ENCODE data around the gene DKKL1.
A peak's percentile ranks its signal among the peaks of the same experiment; 100 is the strongest.

The DKKL1 gene

GRCh38 chr19:49403404-49404187 lies 39.9 kb downstream of the DKKL1 start:
- CTCF ChIA-PET: interaction anchor here (0.7 to 1.4 kb wide), 9 partner anchors 12 to 85 kb away, joined by 3 to 4 read pairs (median 3); no protein-coding TSS in a partner anchor
- POLR2A ChIA-PET: no interaction called here
- DNase-seq (ENCODE audit: extremely low spot score): no peak

DNA sequence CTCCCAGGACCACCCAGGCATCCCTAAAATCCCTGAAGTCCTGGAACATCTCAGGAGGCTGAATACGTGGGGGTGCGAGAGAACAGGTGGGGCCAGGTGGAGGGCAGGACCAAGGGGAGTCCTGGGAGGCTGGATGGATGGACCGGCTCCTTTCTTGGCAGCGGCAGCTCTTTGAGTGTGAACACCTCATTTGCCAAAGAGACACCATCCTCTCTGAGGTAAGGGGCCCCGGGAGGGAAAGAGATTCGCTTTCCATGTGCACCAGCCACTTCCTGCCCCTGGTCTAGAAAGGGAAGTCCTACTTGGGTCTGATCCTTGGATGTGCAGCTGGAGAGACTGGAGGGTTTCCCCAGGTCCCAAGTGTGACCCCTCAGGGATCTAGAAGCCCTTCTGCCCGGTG lies 43.4 kb downstream of the DKKL1 start:
- ChIA-PET CTCF (interaction anchor here (1.0 to 4.5 kb wide), 4 partner anchors 13 to 106 kb away, joined by 3 to 26 read pairs (median 5); no protein-coding TSS in a partner anchor), POLR2A (no interaction called here)

More at GRCh38 chr19:49403404-49404187, 39.9 kb downstream of the DKKL1 start:
- TF ChIP-seq, protein P1, sequence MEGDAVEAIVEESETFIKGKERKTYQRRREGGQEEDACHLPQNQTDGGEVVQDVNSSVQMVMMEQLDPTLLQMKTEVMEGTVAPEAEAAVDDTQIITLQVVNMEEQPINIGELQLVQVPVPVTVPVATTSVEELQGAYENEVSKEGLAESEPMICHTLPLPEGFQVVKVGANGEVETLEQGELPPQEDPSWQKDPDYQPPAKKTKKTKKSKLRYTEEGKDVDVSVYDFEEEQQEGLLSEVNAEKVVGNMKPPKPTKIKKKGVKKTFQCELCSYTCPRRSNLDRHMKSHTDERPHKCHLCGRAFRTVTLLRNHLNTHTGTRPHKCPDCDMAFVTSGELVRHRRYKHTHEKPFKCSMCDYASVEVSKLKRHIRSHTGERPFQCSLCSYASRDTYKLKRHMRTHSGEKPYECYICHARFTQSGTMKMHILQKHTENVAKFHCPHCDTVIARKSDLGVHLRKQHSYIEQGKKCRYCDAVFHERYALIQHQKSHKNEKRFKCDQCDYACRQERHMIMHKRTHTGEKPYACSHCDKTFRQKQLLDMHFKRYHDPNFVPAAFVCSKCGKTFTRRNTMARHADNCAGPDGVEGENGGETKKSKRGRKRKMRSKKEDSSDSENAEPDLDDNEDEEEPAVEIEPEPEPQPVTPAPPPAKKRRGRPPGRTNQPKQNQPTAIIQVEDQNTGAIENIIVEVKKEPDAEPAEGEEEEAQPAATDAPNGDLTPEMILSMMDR (IDR thresholded peaks at IDR 0.05; ENCODE audit: control extremely low read depth, extremely low read depth, low read depth, missing control alignments): no peak

DNA sequence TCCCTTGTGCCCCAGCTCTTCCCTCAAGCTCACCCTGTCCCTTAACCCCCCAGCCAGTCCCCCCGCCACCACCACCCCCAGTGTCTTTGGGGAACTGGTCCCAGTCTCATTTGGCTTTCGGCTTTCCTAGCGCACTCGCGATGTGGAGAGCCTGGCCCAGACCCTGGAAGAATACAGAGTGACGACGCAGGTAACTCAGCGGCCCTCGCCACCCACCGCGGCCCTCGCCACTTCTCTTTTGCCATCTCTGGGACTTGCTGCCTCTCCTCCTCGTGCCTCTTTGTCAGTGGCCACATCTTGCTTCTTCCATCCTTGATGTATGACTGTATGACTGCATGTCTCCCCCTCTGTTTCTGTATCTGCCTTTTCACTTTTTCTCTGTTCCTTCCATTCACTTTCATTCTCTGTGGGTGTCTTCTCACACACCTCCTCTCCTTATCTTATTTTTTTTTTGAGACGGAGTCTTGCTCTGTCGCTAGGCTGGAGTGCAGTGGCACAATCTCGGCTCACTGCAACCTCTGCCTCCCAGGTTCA lies 43.9 kb downstream of the DKKL1 start:
- DNase-seq (ENCODE audit: extremely low spot score): peak; percentile 37
- TF ChIP-seq, protein P1 (IDR thresholded peaks at IDR 0.05; ENCODE audit: control extremely low read depth, extremely low read depth, low read depth, missing control alignments): no peak
- POLR2A ChIA-PET: no interaction called here
- CTCF ChIA-PET: interaction anchor here (2.1 to 4.5 kb wide), 2 partner anchors 12 to 17 kb away, joined by 7 to 26 read pairs; no protein-coding TSS in a partner anchor

More for the DNA sequence above, 43.4 kb downstream of the DKKL1 start:
- no peak for DNase-seq (ENCODE audit: extremely low spot score)
- TF ChIP-seq, protein P1 (IDR thresholded peaks at IDR 0.05; ENCODE audit: control extremely low read depth, extremely low read depth, low read depth, missing control alignments): no peak

DNA sequence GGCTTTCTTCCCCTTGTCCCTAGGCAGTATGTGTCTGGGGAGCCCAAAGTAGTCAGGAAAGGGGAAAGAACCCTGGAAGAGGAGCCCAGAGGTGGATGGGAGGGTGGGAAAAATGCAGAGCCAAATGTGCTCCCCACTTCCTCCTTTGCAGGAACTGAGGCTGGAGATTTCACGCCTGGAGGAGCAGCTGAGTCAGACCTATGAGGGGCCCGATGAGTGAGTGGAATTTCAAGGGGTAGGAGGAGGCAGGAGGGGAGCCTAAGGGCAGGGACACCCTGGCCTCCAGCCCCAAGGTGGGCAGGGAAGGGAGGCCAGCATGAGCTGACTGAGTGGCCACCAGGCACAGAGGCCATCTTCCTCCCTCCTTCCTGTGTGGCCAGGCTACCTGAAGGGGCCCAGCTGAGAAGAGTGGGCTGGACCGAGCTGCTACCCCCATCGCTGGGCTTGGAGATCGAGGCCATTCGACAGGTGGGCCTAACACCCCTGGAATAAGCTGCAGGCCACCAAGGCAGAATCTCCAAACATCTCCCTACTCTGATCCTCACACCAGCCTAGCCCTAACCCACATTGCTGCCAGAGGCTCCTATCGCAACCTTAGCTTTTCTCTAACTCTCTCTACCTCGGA lies 45.3 kb downstream of the DKKL1 start:
- DNase-seq (ENCODE audit: extremely low spot score): no peak
- ChIA-PET POLR2A (interaction anchor here (0.6 kb wide), 2 partner anchors 21 to 34 kb away, joined by 3 read pairs; partner anchors contain the start of gene KASH5), CTCF (interaction anchor here (0.7 to 4.5 kb wide), 13 partner anchors 10 to 412 kb away, joined by 3 to 26 read pairs (median 4); partner anchors contain the start of gene GFY)
- TF ChIP-seq, protein P1 (IDR thresholded peaks at IDR 0.05; ENCODE audit: control extremely low read depth, extremely low read depth, low read depth, missing control alignments): no peak

GRCh38 chr19:49409441-49410029 lies 45.9 kb downstream of the DKKL1 start:
- POLR2A ChIA-PET: interaction anchor here (0.6 kb wide), 2 partner anchors 21 to 35 kb away, joined by 3 read pairs; partner anchors contain the start of gene KASH5
- TF ChIP-seq, protein P1 (IDR thresholded peaks at IDR 0.05; ENCODE audit: control extremely low read depth, extremely low read depth, low read depth, missing control alignments): no peak
- CTCF ChIA-PET: interaction anchor here (0.7 to 4.5 kb wide), 13 partner anchors 10 to 412 kb away, joined by 3 to 26 read pairs (median 4); partner anchors contain the start of gene GFY
- no peak for DNase-seq (ENCODE audit: extremely low spot score)
